Measurements from ENCODE around the gene MFNG. TPM values are rescaled to one million over a fixed set of nuclear protein-coding genes. Genes with fewer than 3 reads are reported as not detected.

Gene MFNG
- total RNA-seq, 2 donors from 2014 or later: 21.6 to 23.0 TPM

- no peak for DNase-seq (ENCODE audit: low spot score)
- intact Hi-C loops (cut with DNase I): no loop called here
These were observed 30.3 kb upstream of the MFNG start for GRCh38 chr22:37516456-37516855.

DNA sequence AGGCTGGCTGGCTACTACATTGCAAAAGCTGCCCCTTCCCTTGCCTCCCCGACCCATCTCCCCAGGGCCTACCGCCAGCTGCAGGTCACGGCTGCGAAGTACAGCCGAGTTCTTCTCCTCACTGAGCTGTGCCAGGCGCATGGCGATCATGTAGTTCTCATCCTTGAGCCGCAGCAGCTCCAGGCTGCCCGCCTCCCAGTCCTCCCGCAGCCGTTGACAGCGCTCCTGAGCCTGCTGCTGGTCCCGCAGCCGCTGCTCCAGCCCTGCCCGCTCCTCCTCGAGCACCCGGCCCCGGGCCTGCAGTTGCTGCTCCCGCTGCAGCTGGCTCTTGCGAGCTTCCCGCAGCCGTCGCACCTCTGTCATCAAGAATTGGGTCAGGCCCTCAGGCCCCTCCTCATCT, 29.7 kb upstream of the MFNG start:
- intact Hi-C loops (cut with DNase I): no loop called here
- DNase-seq (ENCODE audit: low spot score): no peak

- no peak for DNase-seq (ENCODE audit: low spot score)
- intact Hi-C loops (cut with DNase I): no loop called here
These were observed 28.4 kb upstream of the MFNG start for GRCh38 chr22:37514526-37515051.

DNA sequence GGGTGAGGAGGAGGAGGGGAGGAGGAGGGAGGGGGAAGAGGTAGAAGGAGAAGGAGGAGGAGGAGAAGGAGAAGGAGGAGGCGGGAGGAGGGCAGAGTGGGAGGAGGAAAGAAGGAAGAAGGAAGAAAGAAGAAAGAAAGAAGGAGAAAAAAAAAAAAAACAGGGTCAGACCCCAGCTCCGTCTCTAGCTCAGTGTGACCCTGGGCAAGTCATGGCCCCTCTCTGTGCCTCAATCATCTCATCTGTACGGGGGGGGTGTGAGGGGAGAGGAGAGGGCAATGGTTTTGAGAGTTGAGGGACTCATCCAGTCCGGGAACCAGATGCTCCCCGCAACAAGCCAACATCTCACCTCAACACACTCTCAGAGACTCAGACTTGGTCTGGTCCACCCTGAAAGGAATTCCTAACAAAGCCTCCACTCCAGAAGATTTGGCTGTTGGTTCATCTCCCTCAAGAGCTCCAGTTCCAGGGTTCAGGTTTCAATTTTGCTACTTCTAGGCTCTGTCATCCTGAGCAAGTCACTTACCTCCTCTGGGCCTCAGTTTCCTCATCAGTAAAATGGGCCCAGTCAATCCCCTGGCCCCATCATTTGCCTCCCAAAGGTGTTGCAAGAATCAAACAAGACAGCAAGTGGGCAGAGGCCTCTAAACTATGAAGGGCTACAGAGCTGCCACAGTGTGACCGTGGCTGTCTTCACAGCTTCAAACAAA, 25.4 kb upstream of the MFNG start:
- DNase-seq (ENCODE audit: low spot score): no peak
- intact Hi-C loops (cut with DNase I): no loop called here

DNA sequence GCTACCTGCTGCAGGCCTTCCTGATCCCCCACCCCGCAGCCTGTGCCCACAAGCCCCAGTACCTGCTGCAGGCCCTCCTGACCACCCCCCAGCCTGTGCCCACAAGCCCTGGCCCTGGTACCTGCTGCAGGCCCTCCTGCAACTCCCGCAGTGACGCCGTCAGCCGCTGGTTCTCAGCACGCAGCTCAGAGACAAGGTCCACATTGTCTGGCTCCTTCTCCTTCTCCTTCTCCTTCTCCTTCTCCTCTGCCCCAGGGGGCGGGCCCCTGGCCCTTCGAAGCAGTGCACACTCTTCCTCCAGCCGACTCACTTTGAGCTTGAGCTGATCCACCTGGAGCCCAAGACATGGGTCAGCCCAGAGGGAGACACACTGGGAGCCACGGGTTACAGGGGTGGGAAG, 23.9 kb upstream of the MFNG start:
- no peak for DNase-seq (ENCODE audit: low spot score)
- intact Hi-C loops (cut with DNase I): no loop called here

DNA sequence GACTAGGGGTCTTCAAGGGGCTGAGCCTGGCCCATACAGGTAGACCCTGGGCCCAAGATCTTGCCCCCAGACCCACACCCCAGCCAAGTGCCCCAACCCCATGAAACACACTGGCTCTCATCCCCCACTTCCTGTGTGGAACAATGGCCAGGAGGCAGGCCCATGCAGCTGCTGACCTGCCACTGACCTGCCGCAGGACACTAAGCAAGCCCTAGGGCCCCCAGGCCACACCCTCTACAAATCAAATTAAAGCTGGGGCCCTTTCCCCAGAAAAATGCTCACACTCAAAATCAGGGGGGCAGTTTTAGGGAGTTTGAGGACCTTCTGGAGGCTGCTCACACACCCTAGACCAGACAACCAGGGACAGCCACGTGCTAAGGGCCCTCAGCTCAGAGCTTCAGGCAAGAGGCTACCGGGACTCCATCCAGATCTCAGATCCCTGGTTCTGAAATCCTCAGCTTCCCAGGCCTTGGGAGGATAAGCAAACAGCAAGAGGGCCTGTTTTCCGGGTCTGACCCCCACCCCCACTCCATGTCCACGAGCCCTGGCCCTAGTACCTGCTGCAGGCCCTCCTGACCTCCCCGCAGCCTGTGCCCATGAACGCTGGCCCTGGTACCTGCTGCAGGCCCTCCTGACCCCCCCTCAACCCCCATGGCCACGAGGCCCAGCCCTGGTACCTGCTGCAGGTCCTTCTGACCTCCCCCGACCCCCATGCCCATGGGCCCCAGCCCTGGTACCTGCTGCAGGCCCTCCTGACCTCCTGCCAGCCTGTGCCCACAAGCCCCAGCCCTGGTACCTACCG, 23.1 kb upstream of the MFNG start:
- intact Hi-C loops (cut with DNase I): no loop called here
- DNase-seq (ENCODE audit: low spot score): no peak

GRCh38 chr22:37508431-37508992, 22.3 kb upstream of the MFNG start:
- intact Hi-C loops (cut with DNase I): no loop called here
- no peak for DNase-seq (ENCODE audit: low spot score)

DNA sequence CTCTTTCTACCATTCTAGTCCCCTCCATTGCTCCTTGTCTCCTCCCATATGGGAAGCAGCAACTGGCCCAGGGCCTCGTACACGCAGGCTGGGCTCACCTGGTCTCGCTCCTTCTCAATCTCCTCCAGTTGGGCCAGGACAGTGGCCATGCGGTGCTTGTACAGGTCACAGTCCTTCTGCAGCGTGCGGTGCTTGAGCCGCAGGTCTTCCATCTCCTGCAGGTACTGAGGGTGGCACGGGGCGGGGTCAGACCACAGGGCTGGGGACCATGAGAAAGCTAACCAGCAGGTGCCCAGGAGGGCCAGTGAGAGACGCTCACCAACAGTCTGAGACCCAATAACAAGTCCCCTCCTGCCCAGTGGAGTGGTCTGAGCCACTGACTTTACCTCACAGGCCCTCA, 21.5 kb upstream of the MFNG start:
- intact Hi-C loops (cut with DNase I): no loop called here
- no peak for DNase-seq (ENCODE audit: low spot score)

GRCh38 chr22:37505989-37506388, 19.8 kb upstream of the MFNG start:
- intact Hi-C loops (cut with DNase I): no loop called here
- no peak for DNase-seq (ENCODE audit: low spot score)

GRCh38 chr22:37505565-37505964, 19.4 kb upstream of the MFNG start:
- no peak for DNase-seq (ENCODE audit: low spot score)
- intact Hi-C loops (cut with DNase I): no loop called here

GRCh38 chr22:37504964-37505363, 18.8 kb upstream of the MFNG start:
- DNase-seq (ENCODE audit: low spot score): no peak
- intact Hi-C loops (cut with DNase I): no loop called here

DNA sequence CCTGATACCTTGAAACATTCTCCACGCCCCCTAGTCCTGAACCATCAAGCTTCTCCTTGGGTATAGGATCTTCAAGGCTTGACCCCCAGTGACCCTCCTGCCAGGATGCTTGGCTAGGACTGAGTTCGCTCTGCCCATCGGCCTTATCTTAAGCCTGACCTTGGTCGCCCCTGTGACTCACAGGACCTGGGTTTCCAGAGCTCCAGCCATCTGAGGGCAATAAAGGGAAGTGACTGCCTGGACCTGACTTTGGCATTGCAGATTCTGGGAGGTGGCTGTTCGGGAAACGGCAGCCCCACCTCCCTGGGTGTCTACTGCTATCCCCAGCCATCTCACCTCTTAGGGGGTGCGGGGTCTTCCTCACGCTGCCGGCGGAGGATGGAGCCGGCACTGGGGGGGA, 17.7 kb upstream of the MFNG start:
- intact Hi-C loops (cut with DNase I): no loop called here

GRCh38 chr22:37503183-37503683, 17.0 kb upstream of the MFNG start:
- no peak for DNase-seq (ENCODE audit: low spot score)
- intact Hi-C loops (cut with DNase I): no loop called here

More for the DNA sequence above, 17.7 kb upstream of the MFNG start:
- DNase-seq (ENCODE audit: low spot score): no peak

- DNase-seq (ENCODE audit: low spot score): no peak
- intact Hi-C loops (cut with DNase I): no loop called here
These were observed 16.4 kb upstream of the MFNG start for GRCh38 chr22:37502342-37503182.

GRCh38 chr22:37501610-37502341, 15.6 kb upstream of the MFNG start:
- no peak for DNase-seq (ENCODE audit: low spot score)
- intact Hi-C loops (cut with DNase I): no loop called here

GRCh38 chr22:37500745-37501609, 14.8 kb upstream of the MFNG start:
- intact Hi-C loops (cut with DNase I): no loop called here
- peak; percentile 84 for DNase-seq (ENCODE audit: low spot score)

GRCh38 chr22:37499789-37500540, 13.8 kb upstream of the MFNG start:
- no peak for DNase-seq (ENCODE audit: low spot score)
- intact Hi-C loops (cut with DNase I): no loop called here
